ENCODE data around the gene GARIN5A. TPM values are rescaled to one million over a fixed set of nuclear protein-coding genes. Genes with fewer than 3 reads are reported as not detected.

GARIN5A gene
- total RNA-seq, 1 experiment from 2014 or later, result 6.2 TPM

DNA sequence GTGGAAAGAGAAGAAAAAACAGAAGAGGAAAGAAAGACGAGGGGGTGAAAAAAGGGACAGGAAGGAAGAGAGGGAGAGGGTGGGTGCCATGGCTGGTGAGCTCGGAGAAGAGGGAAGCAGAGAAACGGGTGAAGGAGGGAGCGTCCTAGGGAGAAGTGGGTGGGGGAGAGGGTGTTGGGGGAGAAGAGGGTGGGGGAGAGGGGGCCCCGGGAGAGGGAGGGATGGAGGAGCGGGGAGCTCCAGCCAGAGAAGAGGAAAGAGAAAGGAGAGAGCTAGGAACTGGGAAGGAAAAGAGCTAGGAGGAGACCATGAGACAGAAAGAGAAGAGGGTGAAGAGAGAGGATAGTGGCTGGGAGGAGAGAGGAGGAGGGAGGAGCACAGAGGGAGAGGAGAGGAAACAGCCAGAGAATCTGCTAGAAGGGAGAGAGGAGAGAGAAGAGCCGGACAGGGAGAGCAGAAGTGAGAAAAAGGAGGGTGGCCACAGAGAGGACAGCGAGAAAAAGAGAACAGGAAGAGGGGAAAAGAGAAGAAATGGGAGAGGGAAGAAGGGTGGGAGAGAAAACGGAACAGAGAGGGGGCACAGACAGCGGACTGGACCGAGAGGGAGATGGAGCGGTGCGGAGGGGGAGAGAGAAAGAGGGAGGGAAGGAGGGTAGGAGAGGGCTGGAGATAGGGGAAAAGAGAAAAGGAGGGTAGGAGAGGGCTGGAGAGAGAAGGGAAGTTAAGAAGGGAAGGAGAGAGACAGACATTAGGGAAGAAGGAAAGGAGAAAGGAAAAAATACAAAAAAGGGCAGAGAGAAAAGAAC is 11.9 kb upstream of the GARIN5A start:
- Histone ChIP-seq H3K9me3 (ENCODE audit: low read length) (peaks cover 9% of the 10 kb centered on the region), H3K27me3 (ENCODE audit: low read length) (no peaks in the 10 kb centered on the region), H3F3A (ENCODE audit: low read length, unreplicated experiment) (no peaks in the 10 kb centered on the region), H3K4me2 (ENCODE audit: low read length) (no peak overlapping the region), H3K9ac (ENCODE audit: low read length) (no peak overlapping the region), H3K36me3 (ENCODE audit: low read depth, low read length) (peaks cover 26% of the 10 kb centered on the region), H3K27ac (ENCODE audit: low read length) (no peak overlapping the region), H2AFZ (ENCODE audit: low read length) (no peak overlapping the region), H3K9me2 (replicated peaks; ENCODE audit: low read length) (no peaks in the 10 kb centered on the region), H3K79me2 (ENCODE audit: low read length) (no peaks in the 10 kb centered on the region), H4K20me1 (ENCODE audit: low read length) (no peaks in the 10 kb centered on the region), H3K4me1 (ENCODE audit: insufficient read depth, low read length) (no peaks in the 10 kb centered on the region), H3K4me3 (ENCODE audit: low read length) (no peak overlapping the region)
- no TSS peak for BruUV-seq (replicated peaks)
- intact Hi-C loops (cut with micrococcal nuclease), result no loop called here
- ATAC-seq (no peak), DNase-seq (no peak)
- TF ChIP-seq EZH2phosphoT487 (IDR thresholded peaks at IDR 0.05; ENCODE audit: borderline replicate concordance, low read length) (no peak), EZH2 (IDR thresholded peaks at IDR 0.05; ENCODE audit: low read length, unreplicated experiment) (no peak)
- TF ChIP-seq, protein P1, sequence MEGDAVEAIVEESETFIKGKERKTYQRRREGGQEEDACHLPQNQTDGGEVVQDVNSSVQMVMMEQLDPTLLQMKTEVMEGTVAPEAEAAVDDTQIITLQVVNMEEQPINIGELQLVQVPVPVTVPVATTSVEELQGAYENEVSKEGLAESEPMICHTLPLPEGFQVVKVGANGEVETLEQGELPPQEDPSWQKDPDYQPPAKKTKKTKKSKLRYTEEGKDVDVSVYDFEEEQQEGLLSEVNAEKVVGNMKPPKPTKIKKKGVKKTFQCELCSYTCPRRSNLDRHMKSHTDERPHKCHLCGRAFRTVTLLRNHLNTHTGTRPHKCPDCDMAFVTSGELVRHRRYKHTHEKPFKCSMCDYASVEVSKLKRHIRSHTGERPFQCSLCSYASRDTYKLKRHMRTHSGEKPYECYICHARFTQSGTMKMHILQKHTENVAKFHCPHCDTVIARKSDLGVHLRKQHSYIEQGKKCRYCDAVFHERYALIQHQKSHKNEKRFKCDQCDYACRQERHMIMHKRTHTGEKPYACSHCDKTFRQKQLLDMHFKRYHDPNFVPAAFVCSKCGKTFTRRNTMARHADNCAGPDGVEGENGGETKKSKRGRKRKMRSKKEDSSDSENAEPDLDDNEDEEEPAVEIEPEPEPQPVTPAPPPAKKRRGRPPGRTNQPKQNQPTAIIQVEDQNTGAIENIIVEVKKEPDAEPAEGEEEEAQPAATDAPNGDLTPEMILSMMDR (conservative IDR thresholded peaks at IDR 0.05; ENCODE audit: low read depth, low read length), result no peak
- POLR2A ChIA-PET (ENCODE audit: unreplicated experiment), result interaction anchor here (0.5 kb wide), 1 partner anchor 23 kb away, joined by 3 read pairs; no protein-coding TSS in a partner anchor
- CTCF ChIA-PET, result no interaction called here

DNA sequence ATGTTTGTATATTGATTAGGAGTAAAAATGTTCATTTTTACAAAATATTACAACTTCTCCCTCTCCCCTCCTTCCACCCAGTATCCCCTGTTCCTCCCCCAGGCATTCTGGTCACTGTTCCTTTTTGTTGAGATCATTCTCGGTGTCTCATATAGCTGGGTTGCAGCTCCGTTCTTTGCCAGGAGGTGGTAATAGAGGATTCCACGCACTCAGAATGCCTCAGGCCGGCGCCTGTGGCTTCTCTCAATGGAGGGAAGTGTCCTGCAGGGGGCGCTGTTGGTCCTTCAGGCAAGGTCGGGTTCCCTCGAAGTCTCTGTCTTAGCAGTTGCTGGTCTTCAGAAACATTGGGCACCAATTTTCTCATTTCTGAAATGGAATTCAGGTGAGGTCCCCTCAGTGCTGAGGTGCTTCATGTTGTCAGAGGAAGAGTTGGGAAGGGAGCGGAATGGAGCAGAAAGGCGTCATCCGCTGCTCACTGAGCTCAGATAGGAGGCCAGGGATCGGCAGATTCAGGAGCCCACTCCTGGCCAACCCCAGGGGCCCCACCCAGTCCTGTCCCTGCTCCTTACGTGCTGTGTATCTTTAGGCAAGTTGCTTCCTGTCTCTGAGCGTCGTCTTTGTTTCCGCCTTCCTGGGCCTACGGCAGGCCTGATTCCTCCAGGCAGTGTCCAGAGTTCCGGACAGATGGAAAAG is 10.3 kb upstream of the GARIN5A start:
- DNase-seq, result peak; percentile 83
- intact Hi-C loops (cut with micrococcal nuclease), result no loop called here
- CTCF ChIA-PET, result interaction anchor here (0.6 kb wide), 1 partner anchor 308 kb away, joined by 3 read pairs; no protein-coding TSS in a partner anchor

More for the DNA sequence above, 10.3 kb upstream of the GARIN5A start:
- Histone ChIP-seq H3F3A (ENCODE audit: low read length, unreplicated experiment) (no peaks in the 10 kb centered on the region), H3K4me3 (ENCODE audit: low read length) (no peak overlapping the region), H3K4me1 (ENCODE audit: insufficient read depth, low read length) (no peaks in the 10 kb centered on the region), H3K9me2 (replicated peaks; ENCODE audit: low read length) (no peaks in the 10 kb centered on the region), H3K36me3 (ENCODE audit: low read depth, low read length) (peaks cover 40% of the 10 kb centered on the region), H3K27ac (ENCODE audit: low read length) (no peak overlapping the region), H4K20me1 (ENCODE audit: low read length) (no peaks in the 10 kb centered on the region), H3K9me3 (ENCODE audit: low read length) (peaks cover 9% of the 10 kb centered on the region), H3K27me3 (ENCODE audit: low read length) (no peaks in the 10 kb centered on the region), H2AFZ (ENCODE audit: low read length) (no peak overlapping the region), H3K79me2 (ENCODE audit: low read length) (no peaks in the 10 kb centered on the region), H3K9ac (ENCODE audit: low read length) (no peak overlapping the region), H3K4me2 (ENCODE audit: low read length) (no peak overlapping the region)
- peak; percentile 41; the same call in 1 of the 2 replicates for ATAC-seq
- TF ChIP-seq EZH2phosphoT487 (IDR thresholded peaks at IDR 0.05; ENCODE audit: borderline replicate concordance, low read length), result no peak
- no peak for TF ChIP-seq EZH2 (IDR thresholded peaks at IDR 0.05; ENCODE audit: low read length, unreplicated experiment)
- TF ChIP-seq, protein P1 (conservative IDR thresholded peaks at IDR 0.05; ENCODE audit: low read depth, low read length), result peak; percentile 98
- BruUV-seq (replicated peaks), result no TSS peak
- POLR2A ChIA-PET (ENCODE audit: unreplicated experiment), result interaction anchor here (0.6 to 0.7 kb wide), 2 partner anchors 10 to 214 kb away, joined by 5 to 18 read pairs; no protein-coding TSS in a partner anchor
